ENCODE results near the gene SNHG17.
A peak's percentile ranks its signal among the peaks of the same experiment; 100 is the strongest.
"Not testable (repeated sequence)": the region's sequence is repeated elsewhere in the genome, so short reads cannot be mapped to it uniquely, and the experiment has no call there.

Gene SNHG17

DNA sequence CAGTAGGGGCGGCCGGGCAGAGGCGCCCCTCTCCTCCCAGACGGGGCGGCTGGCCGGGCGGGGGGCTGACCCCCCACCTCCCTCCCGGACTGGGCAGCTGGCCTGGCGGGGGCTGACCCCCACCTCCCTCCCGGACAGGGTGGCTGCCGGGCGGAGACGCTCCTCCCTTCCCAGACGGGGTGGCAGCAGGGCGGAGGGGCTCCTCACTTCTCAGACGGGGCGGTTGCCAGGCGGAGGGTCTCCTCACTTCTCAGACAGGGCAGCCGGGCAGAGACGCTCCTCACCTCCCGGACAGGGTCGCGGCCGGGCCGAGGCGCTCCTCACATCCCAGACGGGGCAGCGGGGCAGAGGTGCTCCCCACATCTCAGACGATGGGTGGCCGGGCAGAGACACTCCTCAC is 26.4 kb upstream of the SNHG17 start:
- H3K9ac ChIP-seq (ENCODE audit: low read depth in 1 of 2, low read length in 2 of 2); H3K4me3 ChIP-seq (ENCODE audit: low read length in 2 of 2); H3K36me3 ChIP-seq (ENCODE audit: control insufficient read depth in 2 of 2, insufficient read depth in 2 of 2, low read length in 2 of 2); H3K27me3 ChIP-seq (ENCODE audit: control insufficient read depth in 2 of 2, insufficient read depth in 2 of 2, low read length in 2 of 2); H3K4me1 ChIP-seq (ENCODE audit: control insufficient read depth in 2 of 2, insufficient read depth in 2 of 2, low read length in 2 of 2); H3K9me3 ChIP-seq (ENCODE audit: control insufficient read depth in 2 of 2, low read length in 2 of 2); H3K27ac ChIP-seq (ENCODE audit: low read depth in 2 of 2, low read length in 2 of 2): not testable (repeated sequence)

DNA sequence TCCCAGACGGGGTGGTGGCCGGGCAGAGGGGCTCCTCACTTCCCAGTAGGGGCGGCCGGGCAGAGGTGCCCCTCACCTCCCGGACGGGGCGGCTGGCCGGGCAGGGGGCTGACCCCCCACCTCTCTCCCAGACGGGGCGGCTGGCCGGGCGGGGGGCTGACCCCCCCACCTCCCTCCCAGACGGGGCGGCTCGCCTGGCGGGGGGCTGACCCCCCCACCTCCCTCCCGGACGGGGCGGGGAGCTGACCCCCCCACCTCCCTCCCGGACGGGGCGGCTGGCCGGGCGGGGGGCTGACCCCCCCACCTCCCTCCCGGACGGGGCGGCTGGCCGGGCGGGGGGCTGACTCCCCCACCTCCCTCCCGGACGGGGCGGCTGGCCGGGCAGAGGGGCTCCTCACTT is 26.0 kb upstream of the SNHG17 start:
- not testable (repeated sequence) for H3K36me3 ChIP-seq (ENCODE audit: control insufficient read depth in 2 of 2, insufficient read depth in 2 of 2, low read length in 2 of 2); H3K27me3 ChIP-seq (ENCODE audit: control insufficient read depth in 2 of 2, insufficient read depth in 2 of 2, low read length in 2 of 2); H3K27ac ChIP-seq (ENCODE audit: low read depth in 2 of 2, low read length in 2 of 2); H3K4me3 ChIP-seq (ENCODE audit: low read length in 2 of 2); H3K9me3 ChIP-seq (ENCODE audit: control insufficient read depth in 2 of 2, low read length in 2 of 2); H3K4me1 ChIP-seq (ENCODE audit: control insufficient read depth in 2 of 2, insufficient read depth in 2 of 2, low read length in 2 of 2); H3K9ac ChIP-seq (ENCODE audit: low read depth in 1 of 2, low read length in 2 of 2)

DNA sequence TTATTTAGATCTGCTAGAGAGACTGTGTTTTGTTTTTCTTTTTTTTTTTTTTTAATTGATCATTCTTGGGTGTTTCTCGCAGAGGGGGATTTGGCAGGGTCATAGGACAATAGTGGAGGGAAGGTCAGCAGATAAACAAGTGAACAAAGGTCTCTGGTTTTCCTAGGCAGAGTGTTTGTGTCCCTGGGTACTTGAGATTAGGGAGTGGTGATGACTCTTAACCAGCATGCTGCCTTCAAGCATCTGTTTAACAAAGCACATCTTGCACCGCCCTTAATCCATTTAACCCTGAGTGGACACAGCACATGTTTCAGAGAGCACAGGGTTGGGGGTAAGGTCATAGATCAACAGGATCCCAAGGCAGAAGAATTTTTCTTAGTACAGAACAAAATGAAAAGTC is 25.5 kb upstream of the SNHG17 start:
- not testable (repeated sequence) for H3K36me3 ChIP-seq (ENCODE audit: control insufficient read depth in 2 of 2, insufficient read depth in 2 of 2, low read length in 2 of 2); H3K9me3 ChIP-seq (ENCODE audit: control insufficient read depth in 2 of 2, low read length in 2 of 2); H3K27me3 ChIP-seq (ENCODE audit: control insufficient read depth in 2 of 2, insufficient read depth in 2 of 2, low read length in 2 of 2); H3K27ac ChIP-seq (ENCODE audit: low read depth in 2 of 2, low read length in 2 of 2); H3K4me1 ChIP-seq (ENCODE audit: control insufficient read depth in 2 of 2, insufficient read depth in 2 of 2, low read length in 2 of 2)
- peak overlapping the region in 1 of 2 donors; percentile 44 for H3K9ac ChIP-seq (ENCODE audit: low read depth in 1 of 2, low read length in 2 of 2)
- H3K4me3 ChIP-seq (ENCODE audit: low read length in 2 of 2), result peak overlapping the region in 1 of 2 donors; percentile 42

DNA sequence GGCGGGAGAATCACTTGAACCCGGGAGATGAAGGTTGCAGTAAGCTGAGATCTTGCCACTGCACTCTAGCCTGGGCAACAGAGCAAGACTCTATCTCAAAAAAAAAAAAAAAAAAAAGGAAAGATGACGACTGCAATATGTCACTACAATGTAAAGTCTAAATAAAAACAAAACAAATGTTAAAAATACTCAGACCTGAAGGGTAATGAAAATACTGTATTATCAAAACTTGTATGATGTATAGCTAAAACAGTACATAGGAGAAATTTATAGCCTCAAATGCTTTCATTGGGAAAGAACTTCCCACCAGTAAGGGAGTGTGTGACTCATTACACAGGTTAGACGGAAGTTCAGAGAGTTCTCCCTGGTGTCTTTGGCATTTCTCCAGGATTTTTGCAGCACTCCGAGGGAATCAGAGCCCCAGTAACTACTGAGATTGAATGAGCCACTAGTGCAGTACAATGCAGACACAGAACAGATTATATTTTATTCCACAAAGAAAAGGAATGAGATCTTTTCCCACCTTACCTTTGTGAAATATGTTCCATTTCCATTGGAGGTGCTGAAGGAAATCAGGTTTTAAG is 25.0 kb upstream of the SNHG17 start:
- no peaks in the 10 kb centered on the region for H3K27me3 ChIP-seq (ENCODE audit: control insufficient read depth in 2 of 2, insufficient read depth in 2 of 2, low read length in 2 of 2)
- H3K4me3 ChIP-seq (ENCODE audit: low read length in 2 of 2), result peak overlapping the region in 1 of 2 donors; percentile 42
- H3K4me1 ChIP-seq (ENCODE audit: control insufficient read depth in 2 of 2, insufficient read depth in 2 of 2, low read length in 2 of 2), result peaks cover 0 to 3% of the 10 kb centered on the region in 2 donors
- H3K36me3 ChIP-seq (ENCODE audit: control insufficient read depth in 2 of 2, insufficient read depth in 2 of 2, low read length in 2 of 2), result no peaks in the 10 kb centered on the region
- H3K9ac ChIP-seq (ENCODE audit: low read depth in 1 of 2, low read length in 2 of 2), result peak overlapping the region in 1 of 2 donors; percentile 44
- no peaks in the 10 kb centered on the region for H3K9me3 ChIP-seq (ENCODE audit: control insufficient read depth in 2 of 2, low read length in 2 of 2)
- H3K27ac ChIP-seq (ENCODE audit: low read depth in 2 of 2, low read length in 2 of 2), result no peak overlapping the region

DNA sequence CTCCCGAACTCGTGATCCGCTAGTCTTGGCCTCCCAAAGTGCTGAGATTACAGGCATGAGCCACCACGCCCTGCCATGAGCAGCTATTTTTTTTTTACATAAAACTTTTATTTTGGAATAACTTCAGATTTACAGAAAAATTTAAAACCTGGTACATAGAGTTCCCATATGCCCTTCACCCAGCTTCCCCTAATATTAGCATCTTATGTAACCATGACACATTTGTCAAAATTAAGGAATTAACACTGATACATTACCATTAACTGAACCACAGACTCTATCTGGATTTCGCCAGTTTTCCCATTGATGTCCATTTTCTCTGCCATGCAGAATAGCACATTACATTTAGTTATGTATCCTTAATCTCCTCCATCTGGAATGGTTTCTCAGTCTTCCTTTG is 23.2 kb upstream of the SNHG17 start:
- no peaks in the 10 kb centered on the region for H3K27me3 ChIP-seq (ENCODE audit: control insufficient read depth in 2 of 2, insufficient read depth in 2 of 2, low read length in 2 of 2)
- no peak overlapping the region for H3K27ac ChIP-seq (ENCODE audit: low read depth in 2 of 2, low read length in 2 of 2)
- H3K9ac ChIP-seq (ENCODE audit: low read depth in 1 of 2, low read length in 2 of 2), result no peak overlapping the region
- peaks cover 0 to 3% of the 10 kb centered on the region in 2 donors for H3K4me1 ChIP-seq (ENCODE audit: control insufficient read depth in 2 of 2, insufficient read depth in 2 of 2, low read length in 2 of 2)
- H3K9me3 ChIP-seq (ENCODE audit: control insufficient read depth in 2 of 2, low read length in 2 of 2), result no peaks in the 10 kb centered on the region
- no peaks in the 10 kb centered on the region for H3K36me3 ChIP-seq (ENCODE audit: control insufficient read depth in 2 of 2, insufficient read depth in 2 of 2, low read length in 2 of 2)
- H3K4me3 ChIP-seq (ENCODE audit: low read length in 2 of 2), result no peak overlapping the region

DNA sequence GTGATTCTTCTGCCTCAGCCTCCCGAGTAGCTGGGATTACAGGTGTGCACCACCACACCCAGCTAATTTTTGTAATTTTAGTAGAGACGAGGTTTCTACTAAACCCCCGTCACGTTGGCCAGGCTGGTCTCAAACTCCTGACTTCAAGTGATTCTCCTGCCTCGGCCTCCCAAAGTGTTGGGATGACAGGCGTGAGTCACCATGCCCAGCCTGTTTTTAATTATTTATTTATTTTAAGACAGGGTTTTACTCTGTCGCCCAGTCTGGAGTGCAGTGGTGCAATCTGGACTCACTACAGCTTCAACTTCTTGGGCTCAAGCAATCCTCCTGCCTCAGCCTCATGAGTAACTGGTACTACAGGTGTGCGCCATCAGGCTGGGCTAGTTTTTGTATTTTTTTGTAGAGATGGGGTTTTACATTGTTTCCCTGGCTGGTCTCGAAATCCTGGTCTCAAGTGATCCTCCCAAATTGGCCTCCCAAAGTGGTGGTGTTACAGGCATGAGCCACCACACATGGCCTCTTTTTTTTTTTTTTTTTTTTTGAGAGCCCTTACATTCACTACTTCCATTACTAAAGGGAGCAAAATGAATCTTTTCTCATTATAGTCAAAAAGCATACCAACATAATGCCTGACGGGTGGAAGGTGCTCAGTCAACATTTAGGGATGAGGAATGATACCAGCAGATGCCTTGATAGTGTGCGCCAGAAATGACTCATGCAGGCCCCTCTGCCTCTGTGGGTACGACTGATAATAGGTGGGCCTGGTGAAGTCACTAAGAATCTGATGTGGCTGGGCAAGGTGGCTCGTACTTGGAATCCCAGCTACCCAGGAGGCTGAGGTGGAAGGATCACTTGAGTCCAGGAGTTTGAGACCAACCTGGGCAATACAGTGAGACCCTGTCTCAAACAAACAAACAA is 19.7 kb upstream of the SNHG17 start:
- Histone ChIP-seq H3K4me3 (ENCODE audit: low read length in 2 of 2) (no peak overlapping the region), H3K4me1 (ENCODE audit: control insufficient read depth in 2 of 2, insufficient read depth in 2 of 2, low read length in 2 of 2) (no peaks in the 10 kb centered on the region), H3K9me3 (ENCODE audit: control insufficient read depth in 2 of 2, low read length in 2 of 2) (no peaks in the 10 kb centered on the region), H3K9ac (ENCODE audit: low read depth in 1 of 2, low read length in 2 of 2) (no peak overlapping the region), H3K27me3 (ENCODE audit: control insufficient read depth in 2 of 2, insufficient read depth in 2 of 2, low read length in 2 of 2) (no peaks in the 10 kb centered on the region), H3K36me3 (ENCODE audit: control insufficient read depth in 2 of 2, insufficient read depth in 2 of 2, low read length in 2 of 2) (peaks cover 8 to 9% of the 10 kb centered on the region in 2 donors), H3K27ac (ENCODE audit: low read depth in 2 of 2, low read length in 2 of 2) (no peak overlapping the region)

DNA sequence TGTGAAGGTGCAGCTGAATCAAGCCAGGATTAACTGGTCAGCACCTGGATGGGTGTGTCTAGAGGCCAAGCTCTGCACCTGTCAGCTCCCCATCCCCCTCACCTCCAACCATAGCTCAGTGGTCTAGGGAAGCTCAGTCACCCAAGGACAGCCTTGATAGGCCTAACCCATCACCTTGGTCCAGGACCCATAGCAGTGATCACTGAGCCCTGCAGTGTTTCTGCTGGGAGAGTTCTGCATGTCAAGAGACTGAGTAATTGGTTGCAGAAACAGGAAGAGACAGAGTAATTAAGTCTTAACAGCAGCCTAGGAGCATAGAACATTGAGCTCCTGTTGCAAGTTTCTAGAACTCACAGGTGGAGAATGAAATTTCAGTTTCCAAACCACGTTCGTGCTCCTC is 18.8 kb upstream of the SNHG17 start:
- Histone ChIP-seq H3K9ac (ENCODE audit: low read depth in 1 of 2, low read length in 2 of 2) (no peak overlapping the region), H3K27ac (ENCODE audit: low read depth in 2 of 2, low read length in 2 of 2) (peak overlapping the region in 1 of 2 donors; percentile 48), H3K9me3 (ENCODE audit: control insufficient read depth in 2 of 2, low read length in 2 of 2) (no peaks in the 10 kb centered on the region), H3K4me3 (ENCODE audit: low read length in 2 of 2) (no peak overlapping the region), H3K27me3 (ENCODE audit: control insufficient read depth in 2 of 2, insufficient read depth in 2 of 2, low read length in 2 of 2) (no peaks in the 10 kb centered on the region), H3K36me3 (ENCODE audit: control insufficient read depth in 2 of 2, insufficient read depth in 2 of 2, low read length in 2 of 2) (peaks cover 15 to 17% of the 10 kb centered on the region in 2 donors), H3K4me1 (ENCODE audit: control insufficient read depth in 2 of 2, insufficient read depth in 2 of 2, low read length in 2 of 2) (no peaks in the 10 kb centered on the region)

DNA sequence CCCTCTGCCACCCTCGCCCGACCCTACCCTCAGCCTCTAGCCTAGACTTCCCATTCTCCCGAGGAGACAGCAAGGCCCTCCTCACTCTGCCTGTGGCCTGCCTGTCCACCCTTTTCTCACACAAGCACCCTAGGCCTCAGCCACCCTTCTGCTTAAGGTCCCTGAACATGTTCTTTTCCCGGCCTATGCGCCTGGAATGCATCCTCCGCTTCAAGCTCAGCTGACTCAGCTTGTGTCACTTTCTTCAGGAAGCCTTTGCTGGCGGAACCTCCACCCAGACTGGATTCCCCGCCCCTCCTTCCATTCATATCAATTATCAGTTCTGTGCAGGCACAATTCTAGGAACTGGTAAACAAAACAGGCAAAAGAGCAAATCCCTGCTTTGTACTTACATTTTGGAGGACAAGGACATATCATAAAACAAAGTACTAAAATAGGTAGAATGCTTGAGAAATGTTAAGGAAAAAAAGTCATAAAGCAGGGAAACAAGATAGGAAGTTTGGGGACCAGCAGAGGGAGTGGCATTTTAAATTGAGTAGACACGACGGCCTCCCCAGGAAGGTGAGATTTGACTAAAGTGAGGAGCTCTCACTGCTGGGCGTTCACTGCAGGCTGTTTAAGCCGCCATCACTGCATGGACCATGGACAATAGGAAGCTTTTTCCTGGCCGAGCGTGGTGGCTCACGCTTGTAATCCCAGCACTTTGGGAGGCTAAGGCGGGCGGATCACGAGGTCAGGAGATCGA is 17.9 kb upstream of the SNHG17 start:
- Histone ChIP-seq H3K27me3 (ENCODE audit: control insufficient read depth in 2 of 2, insufficient read depth in 2 of 2, low read length in 2 of 2) (no peaks in the 10 kb centered on the region), H3K36me3 (ENCODE audit: control insufficient read depth in 2 of 2, insufficient read depth in 2 of 2, low read length in 2 of 2) (peaks cover 15 to 18% of the 10 kb centered on the region in 2 donors), H3K27ac (ENCODE audit: low read depth in 2 of 2, low read length in 2 of 2) (no peak overlapping the region), H3K9me3 (ENCODE audit: control insufficient read depth in 2 of 2, low read length in 2 of 2) (no peaks in the 10 kb centered on the region), H3K4me3 (ENCODE audit: low read length in 2 of 2) (no peak overlapping the region), H3K9ac (ENCODE audit: low read depth in 1 of 2, low read length in 2 of 2) (no peak overlapping the region), H3K4me1 (ENCODE audit: control insufficient read depth in 2 of 2, insufficient read depth in 2 of 2, low read length in 2 of 2) (peaks cover 5 to 8% of the 10 kb centered on the region in 2 donors)

DNA sequence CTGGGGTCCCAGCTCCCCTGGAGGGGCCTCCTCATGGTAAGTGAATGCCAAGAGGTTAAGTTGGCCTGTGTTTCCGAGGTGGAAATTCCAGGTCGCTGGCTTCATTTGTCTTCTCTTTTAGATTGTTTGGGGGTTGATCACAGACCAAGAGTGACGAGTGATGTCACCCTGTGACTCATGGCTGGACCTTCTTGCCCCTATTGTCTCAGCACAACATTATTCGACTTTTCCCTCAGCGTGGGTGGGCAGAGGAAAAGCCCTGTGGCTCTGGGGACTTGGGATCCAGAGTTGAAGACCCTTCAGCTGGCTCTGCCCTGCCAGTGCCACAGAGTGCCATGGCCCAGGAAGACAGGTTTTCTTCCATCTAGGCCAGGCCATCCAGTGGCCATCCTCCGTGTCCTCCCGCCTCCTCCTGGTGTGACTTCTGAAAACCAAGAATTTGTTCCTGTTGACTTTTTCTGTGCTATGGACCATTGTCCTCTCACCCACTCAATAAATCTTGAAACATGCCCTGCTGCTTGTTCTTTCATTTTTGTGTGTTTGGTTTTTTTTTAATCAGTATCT is 15.4 kb upstream of the SNHG17 start:
- Histone ChIP-seq H3K9ac (ENCODE audit: low read depth in 1 of 2, low read length in 2 of 2) (no peak overlapping the region), H3K27me3 (ENCODE audit: control insufficient read depth in 2 of 2, insufficient read depth in 2 of 2, low read length in 2 of 2) (no peaks in the 10 kb centered on the region), H3K27ac (ENCODE audit: low read depth in 2 of 2, low read length in 2 of 2) (no peak overlapping the region), H3K36me3 (ENCODE audit: control insufficient read depth in 2 of 2, insufficient read depth in 2 of 2, low read length in 2 of 2) (peaks cover 15 to 18% of the 10 kb centered on the region in 2 donors), H3K9me3 (ENCODE audit: control insufficient read depth in 2 of 2, low read length in 2 of 2) (no peaks in the 10 kb centered on the region), H3K4me3 (ENCODE audit: low read length in 2 of 2) (no peak overlapping the region), H3K4me1 (ENCODE audit: control insufficient read depth in 2 of 2, insufficient read depth in 2 of 2, low read length in 2 of 2) (peaks cover 15 to 20% of the 10 kb centered on the region in 2 donors)

DNA sequence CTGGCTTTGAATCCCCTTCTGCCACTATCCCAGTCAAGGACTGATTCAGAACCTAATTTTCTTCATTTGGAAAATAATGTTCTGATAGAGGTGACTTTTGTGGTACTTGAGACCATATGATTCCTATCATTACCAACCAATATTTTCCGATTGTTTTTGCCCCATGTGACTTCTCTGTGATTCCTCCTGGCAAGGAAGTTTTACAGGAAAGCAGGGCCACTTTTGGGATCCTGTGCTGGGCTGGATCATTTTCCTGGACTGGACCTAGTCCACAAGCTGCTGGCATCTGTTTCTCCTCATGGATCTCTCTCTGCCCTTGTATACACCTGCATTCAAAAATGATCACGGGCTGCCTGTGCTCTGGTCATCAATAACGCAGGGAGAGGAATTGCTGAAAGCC is 13.9 kb upstream of the SNHG17 start:
- Histone ChIP-seq H3K4me3 (ENCODE audit: low read length in 2 of 2) (no peak overlapping the region), H3K9ac (ENCODE audit: low read depth in 1 of 2, low read length in 2 of 2) (no peak overlapping the region), H3K27ac (ENCODE audit: low read depth in 2 of 2, low read length in 2 of 2) (no peak overlapping the region), H3K4me1 (ENCODE audit: control insufficient read depth in 2 of 2, insufficient read depth in 2 of 2, low read length in 2 of 2) (peaks cover 15 to 20% of the 10 kb centered on the region in 2 donors), H3K9me3 (ENCODE audit: control insufficient read depth in 2 of 2, low read length in 2 of 2) (no peaks in the 10 kb centered on the region), H3K27me3 (ENCODE audit: control insufficient read depth in 2 of 2, insufficient read depth in 2 of 2, low read length in 2 of 2) (no peaks in the 10 kb centered on the region), H3K36me3 (ENCODE audit: control insufficient read depth in 2 of 2, insufficient read depth in 2 of 2, low read length in 2 of 2) (peaks cover 15 to 18% of the 10 kb centered on the region in 2 donors)
